GM19023 (cell line): ENCODE results near the gene NGEF.

Experiments
- ATAC-seq: cut with Tn5 transposase; IDR thresholded peaks from one replicate; pipeline ENCODE4 v1.9.1; 2021; ENCODE audit warnings: mild to moderate bottlenecking, moderate library complexity; ENCODE audit not compliant: unreplicated experiment

Gene NGEF

DNA sequence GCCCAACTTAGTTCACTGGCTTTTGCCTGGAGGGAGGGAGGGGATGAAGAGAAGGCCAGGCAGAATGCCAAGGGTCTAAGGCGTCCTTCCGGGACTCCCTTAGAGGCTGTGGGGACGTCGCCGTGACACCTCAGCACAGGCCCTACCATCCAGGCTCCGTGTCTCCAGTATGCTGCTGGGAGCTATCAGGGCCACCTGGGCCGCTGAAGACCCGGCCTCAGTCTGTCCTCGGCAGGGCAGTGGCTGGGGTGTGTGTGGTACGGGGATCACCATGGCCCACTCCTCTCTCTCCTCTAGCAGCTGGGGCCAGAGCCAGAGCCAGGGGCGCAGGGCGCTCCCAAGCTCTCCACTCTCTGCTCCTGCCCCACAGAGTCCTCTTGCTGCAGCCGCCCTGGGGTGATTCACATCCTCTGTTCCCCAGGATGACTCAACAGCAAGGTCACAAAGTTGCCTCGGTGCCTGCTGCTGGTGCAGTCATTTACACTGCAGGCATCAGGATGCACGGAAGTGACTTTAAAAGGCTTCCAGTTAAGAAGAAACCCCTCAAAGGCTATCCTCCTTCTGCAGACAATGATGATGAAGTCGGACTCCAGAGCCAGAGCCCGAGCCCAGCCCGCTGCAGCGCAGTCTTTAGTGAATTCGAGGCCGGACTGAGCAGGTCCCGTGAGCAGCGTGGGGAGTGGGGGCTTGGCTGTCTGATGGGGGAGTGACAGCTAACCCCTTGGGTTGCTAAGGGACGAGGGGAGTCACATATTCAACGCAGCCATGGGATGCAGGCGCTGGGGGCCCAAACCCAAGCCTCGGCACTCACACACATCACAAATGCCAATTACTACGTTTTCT is 111.1 kb downstream of the NGEF start:
- ATAC-seq, result no peak

DNA sequence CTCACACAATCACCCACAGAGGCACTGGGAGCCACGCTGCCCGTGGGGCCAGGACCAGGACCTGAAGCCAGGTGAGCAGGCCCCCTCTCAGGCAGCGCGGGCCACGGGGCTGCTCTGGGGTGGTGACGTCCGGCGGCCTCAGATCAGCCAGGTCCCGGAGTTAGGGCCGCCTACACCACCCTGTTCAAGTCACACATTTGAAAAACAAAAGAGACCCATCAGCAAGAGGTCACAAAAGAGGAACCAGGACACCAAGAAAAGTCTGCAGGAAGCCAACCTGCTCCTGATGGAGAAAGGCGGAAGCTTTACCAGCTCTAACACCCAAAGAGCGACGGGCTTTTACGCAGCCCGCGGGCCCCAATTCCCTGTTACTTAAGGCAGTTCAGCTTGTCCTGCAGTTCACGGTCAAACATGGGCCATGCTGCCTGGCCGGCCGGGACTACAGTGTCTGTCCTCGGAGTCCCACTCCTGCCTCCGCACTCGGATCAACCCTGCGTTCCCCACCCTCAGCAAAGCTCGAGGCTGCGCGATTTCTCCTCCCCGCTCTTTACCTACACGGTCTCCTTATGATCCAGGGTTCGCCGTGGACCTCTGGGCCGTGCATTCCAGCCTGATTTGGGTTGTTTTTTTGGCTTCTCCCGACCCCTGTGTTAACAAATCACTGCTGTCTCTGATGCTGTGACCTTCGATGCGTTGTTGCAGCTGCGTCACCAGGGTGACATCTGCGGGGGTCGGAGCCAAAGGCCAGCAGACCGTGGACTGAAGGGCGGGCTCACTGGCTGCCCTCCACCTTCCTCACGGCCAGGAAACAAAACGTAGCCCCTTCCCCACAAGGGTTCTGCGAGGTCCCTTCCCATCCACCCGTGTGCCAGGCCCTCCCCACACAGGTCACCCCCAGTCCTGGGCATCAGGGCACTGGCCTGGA is 112.0 kb downstream of the NGEF start:
- ATAC-seq, result no peak

DNA sequence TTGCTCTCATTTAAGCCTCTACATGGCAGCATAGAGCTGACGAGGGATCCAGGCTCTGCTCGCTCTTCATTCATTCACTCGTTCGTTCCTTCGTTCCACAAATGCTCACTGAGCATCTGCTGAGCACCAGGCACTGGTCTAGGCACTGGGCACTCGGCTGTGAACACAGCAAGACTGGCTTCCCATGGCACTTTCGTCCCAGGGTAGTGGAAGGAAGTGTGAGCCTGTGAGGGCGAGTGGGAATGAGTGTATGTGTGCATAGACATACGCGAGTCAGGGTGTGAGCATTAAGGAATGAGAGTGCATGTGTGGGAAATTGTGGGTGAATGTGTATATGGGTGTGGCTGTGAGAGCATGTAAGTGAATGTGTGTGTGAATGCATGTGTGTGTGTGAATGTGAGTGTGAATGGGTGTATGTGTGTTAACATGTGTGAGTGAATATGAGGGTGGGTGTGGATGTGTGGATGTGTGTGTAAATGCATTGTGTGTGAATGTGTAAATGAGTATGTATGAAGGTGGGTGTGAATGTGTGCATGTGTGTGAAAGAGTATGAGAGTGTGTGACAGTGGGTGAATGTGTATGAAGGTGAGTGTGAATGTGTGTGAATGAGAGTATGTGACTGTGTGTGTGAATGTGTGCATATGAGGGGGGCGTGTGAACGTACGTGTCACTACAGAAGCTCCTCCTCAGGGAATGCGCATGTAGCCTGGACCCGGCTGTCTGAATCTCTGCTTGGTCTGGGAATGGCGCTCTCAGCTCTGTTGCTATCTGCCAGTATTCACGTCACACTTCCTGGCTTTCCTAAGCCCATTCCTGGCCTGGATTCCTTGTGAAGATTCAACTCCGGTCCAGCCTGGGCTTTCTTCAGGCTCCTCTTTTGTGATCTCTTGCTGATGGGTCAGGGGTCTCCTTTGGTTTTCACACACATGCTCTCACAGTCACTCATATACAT is 114.2 kb downstream of the NGEF start:
- no peak for ATAC-seq

DNA sequence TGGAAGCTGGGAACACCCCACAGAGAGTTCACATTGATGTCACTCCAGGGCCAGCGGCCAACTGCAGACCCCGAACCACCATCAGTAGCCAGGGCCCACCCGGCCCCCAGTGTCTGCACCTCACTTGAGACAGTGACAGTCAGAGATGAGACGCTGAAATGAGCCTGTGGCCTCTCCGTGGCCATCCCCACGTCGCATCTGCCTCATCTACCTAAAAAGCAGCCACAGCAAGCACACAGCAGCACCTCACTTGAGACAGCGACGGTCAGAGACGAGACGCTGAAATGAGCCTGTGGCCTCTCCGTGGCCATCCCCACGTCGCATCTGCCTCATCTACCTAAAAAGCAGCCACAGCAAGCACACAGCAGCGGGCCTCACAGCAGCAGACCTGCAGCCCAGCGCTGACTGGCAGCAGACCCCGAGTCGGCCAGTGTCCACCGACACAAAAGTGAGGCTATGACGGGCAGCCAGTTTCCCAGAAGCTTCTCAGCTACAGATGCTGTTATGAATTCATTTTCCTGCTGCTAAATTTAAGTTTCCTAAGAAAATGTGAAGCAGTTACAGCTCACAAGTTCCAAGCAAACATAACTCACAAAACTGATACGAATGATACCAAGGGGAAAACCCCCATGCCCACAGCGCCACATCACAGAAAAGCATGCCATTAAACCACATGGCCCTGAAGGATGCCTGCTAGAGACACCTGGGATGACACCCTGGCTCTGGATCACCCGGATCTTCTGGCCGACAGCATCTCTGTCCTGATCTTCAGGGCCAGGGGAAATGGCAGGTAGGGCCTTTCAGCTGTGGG is 115.3 kb downstream of the NGEF start:
- no peak for ATAC-seq

DNA sequence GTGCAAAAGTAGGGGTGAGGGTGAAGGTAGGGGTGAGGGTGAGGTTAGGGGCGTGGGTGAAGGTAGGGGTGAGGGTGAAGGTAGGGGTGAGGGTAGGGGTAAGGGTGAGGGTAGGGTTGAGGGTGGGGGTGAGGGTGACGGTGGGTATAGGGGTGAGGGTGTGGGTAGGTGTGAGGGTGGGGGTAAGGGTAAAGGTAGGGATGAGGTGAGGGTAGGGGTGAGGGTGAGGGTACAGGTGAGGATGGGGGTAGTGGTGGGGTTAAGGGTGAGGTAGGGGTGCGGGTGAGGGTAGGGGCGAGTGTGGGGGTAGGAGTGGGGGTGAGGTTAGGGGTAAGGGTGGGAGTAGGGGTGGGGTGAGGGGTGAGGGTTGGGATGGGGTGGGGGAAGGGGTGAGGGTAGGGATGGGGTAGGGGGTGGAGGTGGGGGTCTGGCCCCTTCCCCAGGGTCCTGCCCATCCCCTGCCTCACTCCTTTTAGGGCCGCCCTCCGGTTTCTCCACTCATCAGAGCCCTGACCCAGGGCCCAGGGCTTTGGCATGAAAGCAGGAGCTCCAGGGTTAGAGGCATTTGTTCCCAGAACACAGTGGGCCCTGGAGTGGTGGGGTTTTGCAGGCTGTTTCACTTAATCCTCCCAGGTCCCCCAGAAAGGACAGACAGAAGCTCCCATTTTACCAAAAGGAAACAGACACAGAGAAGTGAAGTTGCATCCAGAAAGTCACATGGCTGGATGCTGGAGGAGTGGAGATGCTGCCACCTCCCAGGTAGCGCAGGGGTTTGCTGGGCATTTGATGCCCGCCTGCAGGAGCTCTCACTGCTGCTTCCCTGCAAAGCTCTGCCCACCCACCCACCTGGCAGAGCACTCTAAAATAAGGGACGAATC is 116.1 kb downstream of the NGEF start:
- ATAC-seq, result no peak

DNA sequence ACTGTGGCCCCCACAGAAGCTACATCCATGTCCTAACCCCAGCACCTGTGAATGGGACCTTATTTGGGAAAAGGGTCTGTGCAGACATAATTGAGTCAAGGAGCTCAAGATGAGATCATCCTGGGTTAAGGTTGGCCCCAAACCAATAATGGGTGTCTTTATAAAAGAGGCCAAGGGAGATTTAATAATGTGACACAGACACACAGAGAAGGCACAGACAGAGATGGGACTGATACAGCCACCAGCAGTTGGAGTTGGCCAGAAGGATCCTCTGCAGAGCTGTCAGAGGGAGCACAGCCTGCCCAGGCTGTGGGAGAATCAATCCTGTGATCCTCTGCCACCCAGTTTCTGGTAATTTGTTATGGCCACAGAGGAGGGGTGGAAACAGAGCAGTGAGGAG is 116.9 kb downstream of the NGEF start:
- no peak for ATAC-seq

DNA sequence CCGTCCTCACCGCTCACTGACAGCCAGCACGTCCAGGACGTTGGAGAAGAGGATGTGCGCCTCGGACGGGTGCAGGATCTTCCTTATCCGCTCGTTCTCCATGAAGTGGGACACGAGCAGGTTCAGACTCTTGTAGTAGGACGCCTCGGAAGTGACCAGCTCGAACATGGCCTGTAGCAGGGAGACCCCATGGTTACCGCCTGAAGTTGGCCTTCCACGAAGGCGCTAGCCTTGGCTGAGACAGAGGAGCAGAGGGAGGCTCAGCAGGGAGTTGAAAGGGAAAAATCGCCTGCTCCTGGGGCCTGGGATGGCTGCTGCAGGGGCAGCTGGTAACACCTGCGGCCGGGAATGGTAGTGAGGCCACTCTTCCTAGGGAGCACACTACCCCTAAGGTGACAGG is 118.3 kb downstream of the NGEF start:
- no peak for ATAC-seq

DNA sequence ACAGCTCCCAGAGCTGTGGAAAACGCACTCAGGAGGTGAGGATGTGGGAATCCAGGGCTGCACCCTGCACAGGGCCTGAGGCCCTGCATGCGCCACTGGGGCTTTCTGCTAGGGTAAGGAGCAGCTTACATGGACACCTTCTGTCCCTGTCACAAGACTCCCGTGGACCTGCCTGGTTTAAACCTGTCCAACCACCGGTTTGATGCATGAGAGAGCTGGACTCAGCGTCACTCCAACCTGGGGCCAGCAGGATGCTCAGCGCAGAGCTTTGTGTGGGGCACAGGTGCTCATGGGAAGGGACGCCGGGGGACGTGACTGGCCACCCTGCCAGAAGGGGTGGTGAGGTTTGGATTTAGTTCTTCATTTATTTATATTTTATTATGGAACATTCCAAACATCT is 118.8 kb downstream of the NGEF start:
- ATAC-seq, result no peak

DNA sequence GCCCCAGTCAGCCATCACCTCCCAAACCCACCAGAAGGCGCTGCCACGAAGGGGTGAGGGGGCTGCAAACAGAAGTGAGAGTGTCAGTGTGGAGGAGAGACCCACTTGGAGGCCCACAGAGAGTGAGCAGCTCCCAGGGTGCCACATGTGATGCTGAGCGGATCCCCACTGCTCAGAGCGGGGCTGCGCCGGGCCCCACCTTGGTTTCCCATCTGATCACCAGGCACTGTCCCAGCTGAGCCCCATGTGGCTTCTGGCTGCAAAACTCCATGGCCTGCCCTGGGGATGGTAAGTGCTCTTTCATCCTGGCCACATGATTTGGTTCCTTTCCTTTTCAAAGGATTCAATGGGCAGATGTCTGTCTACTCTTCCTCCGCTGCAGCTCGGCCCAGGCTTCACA is 119.2 kb downstream of the NGEF start:
- no peak for ATAC-seq

DNA sequence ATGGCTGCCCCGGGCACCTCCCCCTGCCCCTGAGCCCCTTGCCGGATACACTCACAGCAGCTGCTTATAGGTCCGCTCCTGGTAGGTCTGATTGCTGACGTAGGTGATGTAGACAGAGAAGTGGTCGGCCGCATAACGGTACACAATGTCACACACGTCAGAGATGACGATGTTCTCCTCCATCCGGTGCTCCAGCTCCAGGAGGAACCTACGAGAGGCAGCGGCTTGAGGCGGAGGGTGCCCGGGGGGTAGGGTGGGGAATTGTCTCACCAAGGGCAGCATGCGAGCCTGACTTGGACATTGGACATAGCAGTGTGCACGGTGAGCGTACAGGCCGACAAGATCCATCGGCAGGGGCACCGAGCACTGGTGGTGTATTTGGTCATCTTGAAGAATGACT is 120.2 kb downstream of the NGEF start:
- ATAC-seq, result no peak

DNA sequence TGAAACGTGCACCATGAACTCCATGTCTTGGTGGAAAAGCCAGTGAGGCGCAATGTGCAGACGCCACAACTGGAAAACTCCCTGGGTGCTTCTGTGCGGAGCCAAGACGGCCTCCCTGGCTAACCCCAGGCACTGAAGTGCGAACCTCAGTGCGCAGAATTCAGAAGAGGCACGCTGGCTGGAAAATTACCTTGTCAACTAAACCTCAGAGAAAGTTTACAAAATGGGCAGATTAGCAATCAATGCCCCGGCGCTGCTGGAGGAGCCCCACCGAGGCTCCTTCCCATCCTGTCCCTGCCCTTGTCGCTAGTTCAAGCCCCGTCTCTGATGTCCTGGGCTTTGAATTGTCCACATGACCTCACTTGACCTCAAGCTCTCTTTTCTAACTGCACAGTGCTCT is 120.8 kb downstream of the NGEF start:
- ATAC-seq, result no peak

DNA sequence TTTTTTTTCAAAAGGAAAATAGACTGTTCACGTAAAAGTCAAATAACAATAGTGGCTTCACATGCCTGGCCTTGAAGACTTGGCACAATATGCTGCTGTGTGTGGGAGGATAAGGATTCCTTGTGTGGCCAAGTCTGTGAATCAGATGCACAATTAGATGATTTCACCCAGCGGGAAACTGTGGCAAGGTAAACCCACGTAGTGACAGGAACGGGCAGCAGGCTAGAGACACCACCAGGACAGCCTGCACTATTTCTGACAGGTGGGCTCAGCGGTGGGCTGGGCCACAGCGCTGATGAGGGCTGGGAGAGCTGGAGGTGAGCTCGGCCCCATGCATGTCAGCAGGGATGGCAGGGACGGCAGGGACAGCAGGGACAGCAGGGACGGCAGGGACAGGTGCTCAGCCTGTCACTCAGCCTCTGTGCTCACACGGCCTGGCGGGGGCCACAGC is 121.4 kb downstream of the NGEF start:
- ATAC-seq, result no peak

DNA sequence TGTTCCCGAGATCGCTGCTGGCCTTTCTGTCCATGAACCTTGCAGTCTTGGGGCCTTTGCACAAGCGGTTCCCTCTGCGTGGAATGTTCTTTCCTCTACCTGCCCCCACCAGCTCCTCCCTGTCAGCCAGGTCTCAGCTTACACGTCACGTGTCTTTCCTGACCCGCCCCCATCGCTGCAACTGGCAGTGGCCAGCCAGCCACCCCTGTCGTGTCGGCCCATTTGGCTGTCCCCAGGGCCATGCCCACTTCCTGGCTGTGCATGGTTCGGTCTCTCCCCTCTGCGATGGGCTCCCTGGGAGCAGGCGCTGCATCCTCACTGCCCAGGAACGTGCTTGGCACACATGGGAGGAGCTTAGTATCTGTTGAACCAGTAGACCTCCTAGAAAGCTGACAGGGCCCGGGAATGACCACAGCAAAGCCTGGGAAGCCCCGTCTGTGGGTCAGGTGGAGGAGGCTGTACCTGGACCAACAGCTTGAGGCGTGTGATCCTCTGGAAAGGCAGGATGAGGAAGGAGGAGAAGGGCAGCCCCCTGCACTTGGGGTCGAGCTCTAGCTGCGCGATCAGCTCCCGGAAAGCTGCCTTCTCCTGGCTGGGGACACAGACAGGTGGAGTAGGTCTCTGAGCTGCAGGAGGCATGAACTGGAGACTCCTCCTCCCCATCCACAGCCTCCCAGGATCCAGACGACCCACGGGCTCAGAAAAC is 122.0 kb downstream of the NGEF start:
- ATAC-seq, result no peak

DNA sequence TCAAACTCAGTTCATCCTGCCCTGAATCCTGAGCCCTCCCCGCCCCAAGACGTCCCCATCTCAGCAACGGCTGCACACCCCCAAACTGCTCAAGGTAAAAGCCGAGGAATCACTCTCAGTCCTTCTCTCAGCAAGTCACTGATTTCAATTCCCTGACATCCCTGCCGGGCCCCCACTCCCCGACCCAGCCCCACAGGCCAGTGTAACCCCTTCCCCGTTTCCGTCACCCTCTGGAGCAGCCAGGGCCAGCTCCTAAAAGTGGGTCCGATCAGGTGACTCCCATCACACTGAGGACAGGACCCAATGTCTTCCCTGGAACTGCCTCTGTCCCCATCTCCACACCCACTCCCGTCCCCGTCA is 122.5 kb downstream of the NGEF start:
- ATAC-seq, result no peak

DNA sequence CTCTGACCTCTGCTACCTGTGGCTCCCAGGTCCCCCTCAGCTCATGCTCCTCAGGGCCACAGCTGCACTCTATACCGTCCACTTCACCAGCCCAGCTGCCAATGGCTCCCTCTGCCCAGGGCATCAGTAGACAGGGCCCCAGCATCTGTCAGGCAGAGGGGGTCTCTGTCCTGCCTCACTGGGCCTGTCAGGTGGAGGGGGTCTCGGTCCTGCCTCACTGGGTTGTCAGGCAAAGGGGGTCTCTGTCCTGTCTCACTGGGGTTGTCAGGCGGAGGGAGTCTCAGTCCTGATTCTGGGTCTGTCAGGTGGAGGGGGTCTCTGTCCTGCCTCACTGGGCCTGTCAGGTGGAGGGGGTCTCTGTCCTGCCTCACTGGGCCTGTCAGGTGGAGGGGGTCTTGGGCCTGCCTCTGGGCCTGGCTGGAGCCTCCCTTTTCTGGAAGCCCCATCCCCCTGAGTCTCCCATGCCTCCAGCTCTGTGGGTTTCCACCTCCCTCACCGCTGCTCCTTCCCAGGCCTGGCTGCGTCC is 123.1 kb downstream of the NGEF start:
- ATAC-seq, result no peak

DNA sequence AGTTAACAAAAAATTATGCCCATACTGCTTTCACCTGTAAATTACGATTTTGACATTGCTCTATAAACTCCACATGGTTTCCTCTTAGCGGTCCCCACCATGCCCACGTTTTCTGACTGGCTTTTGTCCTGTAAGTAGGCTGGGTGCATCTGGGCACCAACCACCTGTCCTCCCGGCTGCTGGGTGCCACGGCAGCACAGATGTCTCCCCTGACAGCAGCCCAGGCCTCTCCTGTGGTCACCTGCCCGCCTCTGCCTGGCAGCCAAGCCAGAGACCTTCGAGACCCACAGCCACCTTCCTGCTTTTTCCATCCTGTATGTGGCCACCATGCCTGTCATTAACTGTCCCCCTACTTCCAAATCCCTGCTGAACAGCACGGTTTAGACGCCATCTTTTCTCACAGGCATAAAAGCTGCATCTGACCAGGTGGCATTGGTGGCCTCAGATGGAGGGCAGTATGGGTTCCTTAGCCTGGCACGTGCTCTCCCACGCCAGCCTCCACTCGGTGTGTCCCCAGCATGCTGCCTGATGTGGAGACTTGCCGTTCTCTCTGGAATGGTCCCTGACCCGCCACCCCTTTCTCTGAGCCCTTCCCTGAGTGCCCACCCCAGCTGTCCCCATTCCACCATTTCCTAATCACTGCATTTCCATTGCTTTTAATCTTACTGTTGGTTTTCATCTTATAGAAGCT is 124.1 kb downstream of the NGEF start:
- no peak for ATAC-seq

DNA sequence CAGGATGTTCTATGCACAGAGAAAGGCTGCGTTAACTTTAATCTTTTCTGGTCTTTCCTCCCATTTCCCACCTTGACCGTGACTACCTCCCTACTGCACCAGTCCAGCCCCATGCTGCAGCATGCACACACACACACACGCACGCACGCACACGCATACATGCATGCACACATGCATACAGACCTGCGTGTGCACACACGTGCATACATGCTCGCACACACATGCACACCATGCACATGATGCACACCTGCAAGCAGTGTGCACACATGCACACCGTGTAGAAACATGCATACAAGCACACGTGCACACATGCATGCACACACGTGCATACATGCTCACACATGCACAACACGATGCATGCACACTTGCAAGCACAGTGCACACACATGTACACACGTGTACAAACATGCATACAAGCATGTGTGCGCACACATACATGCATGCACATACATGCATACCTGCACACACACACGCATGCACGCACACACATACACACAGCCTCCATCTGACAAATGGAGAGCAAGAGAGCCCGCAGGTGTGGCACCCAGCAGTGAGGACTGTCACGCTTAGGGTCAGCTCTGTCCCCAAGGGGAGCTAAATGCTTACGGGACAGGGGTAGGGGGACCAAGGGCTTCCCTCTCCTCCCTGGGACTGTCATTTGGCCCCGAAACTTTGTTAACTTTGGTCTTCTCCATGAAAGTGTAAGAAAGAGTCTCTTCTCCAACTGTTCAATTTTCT is 124.8 kb downstream of the NGEF start:
- ATAC-seq, result no peak
